NCI-H1436 (cell line): ENCODE data around the gene TRIM40.

Experiments used
- DNase-seq: peaks from one replicate; lab custom pipeline; 2025; lab: John Stamatoyannopoulos, UW

The TRIM40 gene

GRCh38 chr6:30149858-30150550, 14.1 kb downstream of the TRIM40 start:
- no peak for DNase-seq

GRCh38 chr6:30150671-30151395, 14.9 kb downstream of the TRIM40 start:
- DNase-seq = no peak

DNA sequence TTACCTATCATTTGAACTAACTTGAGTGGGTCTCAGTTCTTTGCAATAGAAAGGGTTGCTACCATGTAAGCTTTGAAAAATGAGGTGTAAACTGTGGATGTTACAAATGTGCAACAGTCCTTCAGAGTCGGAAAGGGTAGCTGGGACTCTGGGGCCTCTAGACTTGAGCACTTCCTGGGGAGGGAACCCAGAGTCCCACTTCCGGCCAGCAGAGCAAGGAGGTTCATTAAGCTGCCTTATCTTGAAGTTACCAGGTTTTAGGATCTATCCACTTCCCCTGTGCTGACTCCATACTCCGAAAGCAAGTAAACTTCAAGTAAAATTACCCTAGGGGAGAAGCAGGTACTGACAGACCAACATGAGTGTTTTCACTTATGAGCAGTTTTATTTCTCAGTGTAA, 15.6 kb downstream of the TRIM40 start:
- no peak for DNase-seq

DNA sequence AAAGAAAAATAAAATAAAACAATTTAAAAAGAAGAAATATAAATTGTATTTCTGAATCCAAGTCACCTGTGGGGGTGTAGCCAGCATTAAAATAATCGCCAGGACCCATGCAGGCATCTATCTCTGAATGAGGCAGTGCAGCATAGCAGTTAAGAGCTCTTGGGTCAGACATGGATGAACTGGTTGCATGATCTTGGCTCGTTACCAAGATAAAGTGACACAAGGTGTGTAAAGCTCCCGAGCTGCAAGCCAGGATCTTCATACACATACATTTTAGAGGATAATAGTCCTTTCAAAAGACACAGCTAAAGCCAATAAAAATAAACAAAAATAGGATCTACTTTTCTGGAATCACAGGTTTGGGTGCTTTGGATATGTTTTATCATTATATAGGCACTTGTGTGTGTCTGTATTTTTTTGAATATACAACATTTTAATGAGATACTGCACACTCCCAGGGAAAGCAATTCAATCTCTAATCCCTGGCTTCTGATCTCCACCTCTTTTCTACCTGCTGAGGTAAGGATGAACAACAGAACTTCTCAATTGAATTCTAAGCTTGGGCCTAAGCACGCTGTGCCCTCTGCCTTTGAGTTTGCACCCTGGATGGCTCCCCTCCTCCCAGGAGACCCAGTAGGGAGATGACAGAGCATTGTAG, 16.2 kb downstream of the TRIM40 start:
- no peak for DNase-seq

DNA sequence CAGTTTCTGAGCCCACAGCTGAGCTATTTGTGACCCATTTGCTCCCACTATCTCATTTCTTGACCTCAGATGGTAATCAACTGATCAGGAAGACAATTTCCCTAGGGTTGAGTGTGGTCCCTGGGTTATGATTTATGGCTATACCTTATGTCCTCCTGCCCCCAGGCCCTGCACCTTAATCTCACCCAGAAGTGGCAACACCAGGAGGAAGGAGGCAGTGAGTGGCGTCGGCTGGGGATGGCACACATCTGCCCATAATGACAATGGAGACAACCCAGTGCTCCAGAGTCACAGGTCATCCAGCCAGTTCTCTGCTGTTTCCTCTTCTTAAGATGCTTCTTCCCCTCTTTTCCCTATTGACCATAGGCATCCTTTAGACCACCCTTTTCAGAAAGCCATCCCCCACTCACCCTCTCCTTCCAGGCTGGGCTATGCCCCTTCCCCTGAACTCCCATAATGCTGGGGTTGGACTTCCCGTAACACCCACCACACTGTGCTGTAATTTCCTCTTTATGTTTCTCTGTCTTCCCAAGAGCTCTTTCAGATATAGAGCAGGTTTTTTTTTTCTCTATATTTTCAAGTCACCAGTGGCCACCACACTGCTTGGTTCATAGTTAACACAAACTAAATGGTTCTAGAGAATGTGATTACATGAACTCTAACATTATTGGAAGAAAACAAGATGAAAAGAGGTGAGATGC, 17.1 kb downstream of the TRIM40 start:
- no peak for DNase-seq

DNA sequence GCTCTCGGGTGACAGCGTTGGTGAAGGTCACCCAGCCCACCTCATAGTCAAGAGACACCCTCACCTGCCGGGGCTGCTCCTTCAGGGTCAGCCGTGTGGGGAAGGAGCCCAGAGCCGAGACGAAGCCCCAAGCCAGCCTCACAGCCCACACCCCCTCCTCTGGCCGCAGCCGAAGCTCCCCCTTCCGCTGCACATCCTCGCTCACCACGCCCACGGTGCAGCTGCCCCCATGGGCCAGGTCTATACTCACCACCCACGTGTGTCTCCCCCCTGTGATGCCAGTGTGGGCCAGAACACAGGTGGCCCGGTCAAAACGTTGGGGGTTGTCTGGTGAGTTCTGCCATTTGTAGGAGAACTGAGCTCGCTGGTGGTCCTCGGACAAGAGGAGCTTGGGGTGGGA, 18.1 kb downstream of the TRIM40 start:
- no peak for DNase-seq

DNA sequence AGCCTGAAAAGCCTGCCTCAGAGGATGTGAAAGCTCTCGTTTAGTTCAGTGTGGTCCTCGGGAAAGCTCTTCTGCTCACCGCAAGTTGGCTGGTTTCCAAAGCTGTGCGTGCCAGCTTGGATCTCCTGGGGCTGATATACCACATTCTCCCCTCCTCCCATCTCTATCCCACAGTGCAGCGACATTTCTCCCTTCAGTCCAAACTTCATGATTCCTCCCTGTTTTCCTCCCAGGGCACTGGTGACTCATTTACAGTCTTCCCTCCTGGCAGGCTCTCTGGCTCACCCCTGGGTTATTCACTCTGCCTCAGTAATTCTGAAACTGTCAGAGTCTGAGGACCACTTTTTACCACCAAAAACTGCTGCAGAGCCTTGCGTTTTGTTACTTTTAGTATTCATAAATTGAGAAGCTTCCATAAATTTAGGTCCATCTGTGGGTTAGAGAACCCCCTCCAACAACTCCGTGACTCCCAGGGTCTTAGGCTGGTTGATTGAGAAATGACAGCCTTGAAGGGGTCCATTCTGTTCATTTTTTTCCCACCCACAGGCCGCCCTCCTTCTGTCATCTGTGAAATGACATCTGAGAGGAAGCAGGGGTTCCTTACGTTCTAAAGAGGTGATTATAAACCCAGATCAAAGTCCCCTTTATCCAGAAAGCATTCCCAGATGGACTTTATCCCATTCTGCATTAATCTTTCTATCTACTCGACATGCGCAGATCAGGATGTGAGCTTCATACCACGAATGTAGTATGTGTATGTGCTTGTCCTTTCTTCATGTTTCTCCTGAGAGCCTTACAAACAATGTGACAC, 19.0 kb downstream of the TRIM40 start:
- DNase-seq = no peak

DNA sequence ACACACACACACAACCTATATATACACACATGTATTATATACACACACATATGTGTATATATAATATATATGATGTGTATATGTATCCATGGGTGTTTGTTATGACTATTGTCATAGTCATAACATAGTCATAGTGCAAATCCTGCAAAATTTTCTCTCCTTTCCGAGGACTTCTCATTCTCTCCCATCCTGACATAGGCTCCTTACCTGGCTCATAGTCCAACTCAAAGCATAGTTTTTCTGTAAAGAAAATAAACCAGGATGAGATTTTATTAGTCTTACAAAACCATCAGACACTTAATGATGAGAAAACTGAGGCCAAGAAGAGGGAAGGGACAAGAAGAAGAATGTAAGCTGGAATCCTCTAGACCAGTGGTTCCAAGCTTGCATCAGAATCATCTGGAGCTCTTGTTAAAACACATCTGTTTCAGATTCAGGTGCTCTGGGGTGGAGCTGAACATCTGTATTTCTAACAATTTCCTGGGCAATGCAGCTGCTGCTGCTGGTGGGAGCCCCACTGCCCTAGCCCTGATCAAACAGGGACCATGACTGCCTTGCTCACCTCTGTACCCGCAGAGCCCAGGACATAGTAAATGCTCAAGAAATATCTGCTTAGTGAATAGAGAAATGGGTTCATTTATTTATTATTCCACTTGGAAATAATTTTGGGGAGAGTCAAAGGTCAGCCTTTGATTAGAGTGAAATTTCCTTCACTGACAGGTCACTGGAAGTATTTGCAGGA, 19.8 kb downstream of the TRIM40 start:
- no peak for DNase-seq

GRCh38 chr6:30156262-30156599, 20.3 kb downstream of the TRIM40 start:
- DNase-seq = no peak

- no peak for DNase-seq
Observed at GRCh38 chr6:30156774-30157173, 20.8 kb downstream of the TRIM40 start.

DNA sequence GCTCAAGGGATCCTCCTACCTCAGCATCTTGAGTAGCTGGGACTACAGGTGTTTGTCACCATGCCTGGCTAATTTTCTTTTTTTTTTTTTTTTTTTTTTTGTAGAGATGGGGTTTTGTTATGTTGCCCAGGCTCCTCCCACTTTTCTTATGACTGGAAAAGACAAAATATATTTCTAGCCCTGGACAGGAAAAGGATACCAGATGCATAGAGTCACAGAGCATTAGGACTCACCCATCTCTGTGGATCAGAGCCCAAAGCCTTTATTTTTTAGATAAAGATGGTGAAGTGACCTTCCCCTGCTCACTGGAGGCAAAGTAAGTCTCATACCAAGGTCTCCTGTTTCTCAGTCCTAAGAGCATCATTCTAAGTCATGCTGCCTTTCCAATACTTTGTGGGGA, 21.6 kb downstream of the TRIM40 start:
- no peak for DNase-seq

GRCh38 chr6:30157999-30158398, 22.1 kb downstream of the TRIM40 start:
- no peak for DNase-seq

GRCh38 chr6:30158475-30159040, 22.6 kb downstream of the TRIM40 start:
- no peak for DNase-seq

- no peak for DNase-seq
Observed at GRCh38 chr6:30160008-30160784, 24.3 kb downstream of the TRIM40 start.

DNA sequence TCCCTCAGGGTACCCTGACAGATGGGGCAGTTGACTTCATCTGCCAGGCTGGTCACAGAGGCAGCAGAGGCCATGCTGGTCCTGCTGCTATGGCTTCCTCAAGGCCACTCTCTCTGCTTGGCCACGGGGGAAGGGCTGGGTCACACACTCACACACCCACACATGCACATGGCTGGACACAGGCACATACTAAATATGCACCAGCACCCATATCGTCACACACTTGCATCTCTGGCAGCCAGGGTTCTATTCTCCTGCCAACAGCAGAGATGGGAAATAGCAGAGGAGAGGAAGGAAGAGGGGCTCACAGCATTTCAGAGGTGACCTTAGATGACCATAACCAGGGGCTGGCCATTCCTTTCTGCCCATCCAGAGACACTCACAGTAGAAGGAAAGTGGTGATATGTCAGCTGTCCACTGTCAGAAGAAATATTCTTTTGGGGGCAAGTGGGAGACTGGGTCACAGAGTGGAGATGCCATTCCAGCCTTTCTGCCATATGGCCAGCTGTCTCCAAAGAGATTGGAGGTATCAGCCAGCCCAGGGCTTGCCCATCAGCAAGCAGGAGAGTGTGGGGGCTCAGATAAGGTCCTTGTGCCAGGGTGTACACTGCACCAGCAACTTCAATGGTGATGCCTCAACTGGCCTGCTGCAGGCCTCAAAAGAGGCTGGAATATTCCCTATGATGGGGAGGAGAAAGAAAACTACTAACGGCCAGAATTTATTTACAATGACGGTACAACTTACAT, 25.0 kb downstream of the TRIM40 start, which contains the start of gene TRIM10:
TSS of gene TRIM10 (minus strand) at position 427 of the 747 bp plus-strand sequence. CDS start at position 74, 353 bp downstream.
- no peak for DNase-seq

GRCh38 chr6:30162265-30163089, 26.5 kb downstream of the TRIM40 start:
- no peak for DNase-seq

DNA sequence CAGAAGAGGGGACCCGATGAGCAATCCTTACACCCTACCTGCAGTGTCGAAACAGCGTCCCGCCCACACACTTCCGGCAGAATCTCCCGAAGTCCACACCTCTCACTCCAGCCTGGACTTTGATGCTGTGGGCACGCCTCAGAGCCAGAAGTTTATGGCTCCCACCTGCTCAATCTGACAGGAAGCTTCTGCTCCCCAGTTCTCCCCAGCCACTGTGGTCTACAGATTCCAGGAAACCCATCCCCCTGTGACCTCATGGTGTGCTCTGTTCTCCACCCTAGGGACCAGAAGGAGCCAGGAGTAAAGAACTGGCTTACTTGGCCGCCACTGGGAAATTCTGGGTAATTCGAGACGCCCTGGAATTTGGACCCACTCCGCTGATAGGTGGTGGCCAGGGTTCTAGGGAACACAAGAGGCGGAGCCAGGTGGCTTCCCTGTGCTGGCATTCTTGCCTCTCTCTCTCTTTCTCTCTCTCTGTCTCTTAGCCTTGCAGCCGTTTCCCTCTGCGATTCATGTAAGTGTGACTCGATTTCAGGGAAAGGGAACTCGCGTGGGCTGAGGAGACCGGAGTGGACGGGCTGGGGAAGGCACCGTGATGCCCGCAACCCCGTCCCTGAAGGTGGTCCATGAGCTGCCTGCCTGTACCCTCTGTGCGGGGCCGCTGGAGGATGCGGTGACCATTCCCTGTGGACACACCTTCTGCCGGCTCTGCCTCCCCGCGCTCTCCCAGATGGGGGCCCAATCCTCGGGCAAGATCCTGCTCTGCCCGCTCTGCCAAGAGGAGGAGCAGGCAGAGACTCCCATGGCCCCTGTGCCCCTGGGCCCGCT, 27.4 kb downstream of the TRIM40 start, which contains the start of gene TRIM15:
TSS of gene TRIM15 (plus strand) at position 457 of the 828 bp plus-strand sequence. CDS start at position 596, 139 bp downstream.
- DNase-seq = no peak
